ENCODE measurements around the gene GJC3. TPM values are rescaled to one million over a fixed set of nuclear protein-coding genes. Genes with fewer than 3 reads are reported as not detected.

GJC3 gene
- total and polyA plus RNA-seq, 2 of the 13 experiments (the other 11 are each of a cell fraction or from before 2014, with no cell fraction given): 0.75 to 1.4 TPM

GRCh38 chr7:99918959-99919813, 10.2 kb downstream of the GJC3 start, which contains the start of gene TRIM4 (continued):
- TF ChIP-seq REST (IDR thresholded peaks at IDR 0.05; ENCODE audit: borderline replicate concordance in 1 of 2, low read depth in 1 of 2, low read length in 2 of 2): peak in 1 of 2 experiments; percentile 30; a peak in 1 of 4 replicates
- no peak for TF ChIP-seq HOXA7 (CRISPR knock-in tag; IDR thresholded peaks at IDR 0.05)
- no peak for TF ChIP-seq ZNF343 (CRISPR knock-in tag; IDR thresholded peaks at IDR 0.05)
- 0 out of 2 replicates have a peak, but pooled peaks have one; percentile 45 for TF ChIP-seq ZNF160 (CRISPR knock-in tag; IDR thresholded peaks at IDR 0.05)
- no peak for TF ChIP-seq SMAD1 (CRISPR knock-in tag; IDR thresholded peaks at IDR 0.05; ENCODE audit: borderline replicate concordance, low read depth)
- peak; percentile 89; the same call in 1 of the 2 replicates for TF ChIP-seq ZNF335 (CRISPR knock-in tag; IDR thresholded peaks at IDR 0.05)
- no peak for TF ChIP-seq CEBPB (IDR thresholded peaks at IDR 0.05; ENCODE audit: borderline replicate concordance, low read depth, low read length)
- 0 out of 2 replicates have a peak, but pooled peaks have one; percentile 21 for TF ChIP-seq THAP7 (CRISPR knock-in tag; IDR thresholded peaks at IDR 0.05)
- TF ChIP-seq KDM4B (CRISPR knock-in tag; IDR thresholded peaks at IDR 0.05): no peak
- TF ChIP-seq ZNF564 (CRISPR knock-in tag; IDR thresholded peaks at IDR 0.05): peak; percentile 79
- TF ChIP-seq CREB1 (IDR thresholded peaks at IDR 0.05): no peak; the same call in 1 of the 2 replicates
- no peak; the same call in 1 of the 2 replicates for TF ChIP-seq CREB1 (CRISPR knock-in tag; IDR thresholded peaks at IDR 0.05)
- no peak for TF ChIP-seq DNMT3B (CRISPR knock-in tag; conservative IDR thresholded peaks at IDR 0.05)
- TF ChIP-seq ZNF207 (IDR thresholded peaks at IDR 0.05; ENCODE audit: borderline replicate concordance): no peak
- no peak for TF ChIP-seq ZNF652 (CRISPR knock-in tag; IDR thresholded peaks at IDR 0.05; ENCODE audit: borderline replicate concordance, low read depth)
- TF ChIP-seq, protein P1, sequence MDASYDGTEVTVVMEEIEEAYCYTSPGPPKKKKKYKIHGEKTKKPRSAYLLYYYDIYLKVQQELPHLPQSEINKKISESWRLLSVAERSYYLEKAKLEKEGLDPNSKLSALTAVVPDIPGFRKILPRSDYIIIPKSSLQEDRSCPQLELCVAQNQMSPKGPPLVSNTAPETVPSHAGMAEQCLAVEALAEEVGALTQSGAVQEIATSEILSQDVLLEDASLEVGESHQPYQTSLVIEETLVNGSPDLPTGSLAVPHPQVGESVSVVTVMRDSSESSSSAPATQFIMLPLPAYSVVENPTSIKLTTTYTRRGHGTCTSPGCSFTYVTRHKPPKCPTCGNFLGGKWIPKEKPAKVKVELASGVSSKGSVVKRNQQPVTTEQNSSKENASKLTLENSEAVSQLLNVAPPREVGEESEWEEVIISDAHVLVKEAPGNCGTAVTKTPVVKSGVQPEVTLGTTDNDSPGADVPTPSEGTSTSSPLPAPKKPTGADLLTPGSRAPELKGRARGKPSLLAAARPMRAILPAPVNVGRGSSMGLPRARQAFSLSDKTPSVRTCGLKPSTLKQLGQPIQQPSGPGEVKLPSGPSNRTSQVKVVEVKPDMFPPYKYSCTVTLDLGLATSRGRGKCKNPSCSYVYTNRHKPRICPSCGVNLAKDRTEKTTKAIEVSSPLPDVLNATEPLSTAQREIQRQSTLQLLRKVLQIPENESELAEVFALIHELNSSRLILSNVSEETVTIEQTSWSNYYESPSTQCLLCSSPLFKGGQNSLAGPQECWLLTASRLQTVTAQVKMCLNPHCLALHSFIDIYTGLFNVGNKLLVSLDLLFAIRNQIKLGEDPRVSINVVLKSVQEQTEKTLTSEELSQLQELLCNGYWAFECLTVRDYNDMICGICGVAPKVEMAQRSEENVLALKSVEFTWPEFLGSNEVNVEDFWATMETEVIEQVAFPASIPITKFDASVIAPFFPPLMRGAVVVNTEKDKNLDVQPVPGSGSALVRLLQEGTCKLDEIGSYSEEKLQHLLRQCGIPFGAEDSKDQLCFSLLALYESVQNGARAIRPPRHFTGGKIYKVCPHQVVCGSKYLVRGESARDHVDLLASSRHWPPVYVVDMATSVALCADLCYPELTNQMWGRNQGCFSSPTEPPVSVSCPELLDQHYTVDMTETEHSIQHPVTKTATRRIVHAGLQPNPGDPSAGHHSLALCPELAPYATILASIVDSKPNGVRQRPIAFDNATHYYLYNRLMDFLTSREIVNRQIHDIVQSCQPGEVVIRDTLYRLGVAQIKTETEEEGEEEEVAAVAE (CRISPR knock-in tag; IDR thresholded peaks at IDR 0.05; ENCODE audit: borderline replicate concordance): peak; percentile 57; the same call in 1 of the 2 replicates
- no peak for TF ChIP-seq GTF3A (CRISPR knock-in tag; conservative IDR thresholded peaks at IDR 0.05)
- TF ChIP-seq RBAK (CRISPR knock-in tag; IDR thresholded peaks at IDR 0.05): peak; percentile 61; the same call in 1 of the 2 replicates
- TF ChIP-seq ZNF776 (CRISPR knock-in tag; IDR thresholded peaks at IDR 0.05): peak; percentile 92; the same call in 1 of the 2 replicates
- 0 out of 2 replicates have a peak, but pooled peaks have one; percentile 70 for TF ChIP-seq SMAD3 (CRISPR knock-in tag; IDR thresholded peaks at IDR 0.05)
- TF ChIP-seq ZIK1 (CRISPR knock-in tag; IDR thresholded peaks at IDR 0.05; ENCODE audit: borderline replicate concordance, low read depth): no peak
- peak; percentile 92 for TF ChIP-seq PHF8 (CRISPR knock-in tag; IDR thresholded peaks at IDR 0.05)

Data from HepG2 (cell line).